Mononuclear cell (primary cell): ENCODE results near the gene KIAA0040. TPM values are rescaled to one million over a fixed set of nuclear protein-coding genes. Genes with fewer than 3 reads are reported as not detected.

Experiments
- H3K27me3 ChIP-seq: 2 replicates; pipeline ENCODE4 v1.6.0; 2011; ENCODE audit warnings: low read length, control low read depth; ENCODE audit not compliant: insufficient read depth
- H3K4me1 ChIP-seq: 2 replicates; pipeline ENCODE4 v1.5.1; 2011; ENCODE audit warnings: mild to moderate bottlenecking, low read length, control low read depth; ENCODE audit not compliant: insufficient read depth
- H3K4me3 ChIP-seq: 2 replicates; pipeline ENCODE4 v1.5.1; 2011; ENCODE audit warnings: mild to moderate bottlenecking, low read length, moderate library complexity
- H3K9me3 ChIP-seq: 2 replicates; pipeline ENCODE4 v1.5.1; 2011; ENCODE audit warnings: low read depth, mild to moderate bottlenecking, control low read depth, low read length
- total RNA-seq: library from RNA; depleted of rRNA; stranded (reverse); fragments of >200 nt; gene quantifications from one replicate; pipeline ENCODE4 v1.2.3, GENCODE V29; 2012

KIAA0040 gene
- total RNA-seq, 1 donor = 17.2 TPM

DNA sequence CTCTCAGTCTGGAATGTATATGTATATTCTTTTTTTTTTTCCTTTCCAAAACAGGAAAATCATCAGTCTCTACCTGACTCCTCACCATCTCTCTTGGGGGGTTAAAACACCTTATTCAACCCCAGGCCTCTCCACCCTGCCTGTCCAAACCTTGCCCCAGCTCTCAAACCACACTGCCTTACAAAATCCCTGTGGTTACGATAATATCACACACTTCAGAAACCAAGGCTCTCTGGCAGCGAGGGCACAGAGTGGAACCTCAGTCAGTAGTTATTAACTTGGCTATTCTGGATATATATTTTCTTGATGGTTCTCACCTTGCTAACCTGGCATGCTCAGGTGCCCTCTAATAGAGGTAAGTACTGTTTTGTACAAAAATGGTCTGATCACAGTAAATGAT is 24.7 kb downstream of the KIAA0040 start:
- Histone ChIP-seq H3K9me3 (no peaks in the 10 kb centered on the region), H3K27me3 (no peaks in the 10 kb centered on the region), H3K4me3 (no peak overlapping the region), H3K4me1 (peaks cover 9% of the 10 kb centered on the region)

DNA sequence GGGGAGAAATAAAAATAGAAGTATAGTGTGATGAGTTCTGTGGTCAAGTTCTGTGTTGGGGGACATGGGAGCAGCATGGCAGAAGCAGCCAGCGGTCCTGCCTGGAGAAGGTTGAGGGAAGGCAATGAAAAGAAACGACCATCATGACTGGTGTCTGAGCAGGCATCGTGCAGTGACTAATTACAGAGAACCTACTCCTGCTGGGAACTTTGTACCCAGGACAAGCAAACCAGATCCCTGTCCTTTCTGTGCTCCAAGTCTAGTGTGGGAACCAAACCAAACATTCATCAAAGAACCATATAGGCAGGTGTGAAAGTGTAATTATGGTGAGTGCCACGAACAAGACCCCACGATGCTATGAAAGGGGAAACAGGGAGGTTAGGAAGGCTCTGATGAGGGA is 25.8 kb downstream of the KIAA0040 start:
- H3K27me3 ChIP-seq = no peaks in the 10 kb centered on the region
- peaks cover 9% of the 10 kb centered on the region for H3K4me1 ChIP-seq
- H3K9me3 ChIP-seq = no peaks in the 10 kb centered on the region
- no peak overlapping the region for H3K4me3 ChIP-seq

DNA sequence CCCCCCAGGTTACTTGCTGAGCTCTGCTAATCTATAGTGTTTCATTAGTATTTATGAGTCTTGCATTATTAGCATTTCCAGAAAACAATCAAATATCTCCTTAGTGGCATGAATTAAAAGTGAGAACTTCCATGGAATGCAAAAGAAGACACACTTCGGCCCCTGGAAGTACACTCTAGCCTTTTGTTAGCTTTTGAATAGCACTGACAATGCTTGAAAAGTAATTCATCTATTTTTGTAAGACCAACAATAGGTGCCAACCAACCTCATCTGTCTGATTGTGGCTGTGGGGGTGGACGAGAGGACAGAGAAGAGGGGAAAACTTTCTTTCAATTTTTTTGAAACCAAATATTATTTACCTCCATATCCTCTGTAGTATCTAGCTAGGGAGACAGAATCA is 27.8 kb downstream of the KIAA0040 start:
- H3K4me1 ChIP-seq = no peaks in the 10 kb centered on the region

DNA sequence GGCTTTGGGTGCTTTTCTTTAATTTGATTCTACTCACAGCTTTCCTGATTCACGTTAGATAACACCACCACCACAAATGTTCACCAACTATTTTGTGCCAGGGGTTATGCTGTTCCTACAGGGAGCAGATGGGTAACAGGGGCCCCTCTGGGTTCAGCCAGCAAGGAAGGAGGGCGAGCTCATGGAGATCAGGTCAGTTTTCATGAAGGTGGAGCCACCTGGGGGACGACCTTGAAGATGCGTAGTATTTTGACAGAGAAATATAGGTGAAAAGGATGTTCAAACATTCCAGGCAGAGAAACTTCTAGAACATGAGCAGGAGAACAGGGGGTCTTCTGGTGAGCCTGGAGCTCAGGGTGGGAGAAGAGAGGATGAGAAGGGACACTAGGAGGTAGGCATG is 28.9 kb downstream of the KIAA0040 start:
- H3K27me3 ChIP-seq = no peaks in the 10 kb centered on the region
- H3K4me3 ChIP-seq = no peak overlapping the region

More for the DNA sequence above, 27.8 kb downstream of the KIAA0040 start:
- H3K27me3 ChIP-seq = no peaks in the 10 kb centered on the region
- H3K9me3 ChIP-seq = no peaks in the 10 kb centered on the region
- no peak overlapping the region for H3K4me3 ChIP-seq

DNA sequence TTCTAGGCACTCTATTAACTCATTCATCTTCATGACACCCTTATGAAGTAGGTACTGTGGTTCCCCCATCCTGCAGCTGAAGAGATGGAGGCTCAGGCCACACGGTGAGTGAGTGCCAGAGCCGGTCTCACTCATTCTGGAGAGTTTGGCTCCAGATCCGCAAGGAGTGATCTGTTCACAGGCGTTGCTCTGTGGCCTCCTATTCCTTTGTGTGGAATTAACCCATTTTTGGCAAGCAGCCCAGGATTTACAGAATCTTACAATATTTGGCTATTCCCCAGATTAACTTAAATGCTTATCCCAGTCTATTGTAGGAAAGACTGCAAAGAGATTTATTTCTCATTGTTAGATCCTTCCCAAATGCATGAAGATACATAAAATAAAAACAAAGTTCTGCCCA is 29.6 kb downstream of the KIAA0040 start:
- H3K4me3 ChIP-seq = no peak overlapping the region
- no peaks in the 10 kb centered on the region for H3K4me1 ChIP-seq
- H3K27me3 ChIP-seq = no peaks in the 10 kb centered on the region
- H3K9me3 ChIP-seq = no peaks in the 10 kb centered on the region

More for the DNA sequence above, 28.9 kb downstream of the KIAA0040 start:
- Histone ChIP-seq H3K9me3 (no peaks in the 10 kb centered on the region), H3K4me1 (no peaks in the 10 kb centered on the region)

DNA sequence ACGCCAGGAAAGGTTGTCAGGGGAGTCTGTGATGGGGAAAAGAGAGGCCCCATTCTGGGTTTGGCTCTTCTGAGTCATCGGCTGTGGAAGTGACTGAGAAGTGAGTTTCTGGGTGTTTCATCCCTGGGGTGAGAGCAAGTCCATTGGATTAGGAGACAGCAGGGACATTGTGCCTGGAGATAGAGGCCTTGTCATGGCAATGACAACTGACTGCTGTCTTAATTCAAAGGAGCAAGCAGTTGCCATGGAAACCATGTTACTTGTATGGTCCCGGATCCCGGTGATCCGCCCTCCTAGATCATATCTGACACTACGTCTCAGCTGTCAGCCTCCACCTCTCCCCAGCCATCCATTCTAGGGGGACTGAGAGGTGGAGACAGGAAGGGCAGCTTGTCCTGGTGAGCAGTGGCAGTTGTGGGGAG is 34.4 kb downstream of the KIAA0040 start:
- peaks cover 14% of the 10 kb centered on the region for H3K4me1 ChIP-seq
- H3K27me3 ChIP-seq = peaks cover 4% of the 10 kb centered on the region
- H3K9me3 ChIP-seq = no peaks in the 10 kb centered on the region
- H3K4me3 ChIP-seq = no peak overlapping the region

DNA sequence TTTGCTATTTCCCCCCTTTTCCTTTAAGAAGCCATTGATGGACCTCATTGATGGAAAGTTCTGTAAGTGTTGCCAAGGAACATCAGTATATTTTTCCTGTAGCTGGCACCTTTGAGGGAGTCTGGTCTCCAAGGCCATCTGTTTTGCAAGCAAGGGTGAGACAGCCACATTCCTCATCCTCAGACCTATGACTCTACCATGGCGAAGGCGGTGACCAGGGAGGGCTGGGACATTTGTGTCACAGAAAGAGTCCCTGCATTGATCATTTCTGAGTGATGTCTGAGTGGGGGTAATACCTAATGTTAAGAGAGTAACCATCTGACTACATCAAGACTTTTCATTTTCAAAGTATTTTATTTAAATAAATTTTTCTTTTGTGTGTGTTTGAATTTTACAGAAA is 35.4 kb downstream of the KIAA0040 start:
- no peaks in the 10 kb centered on the region for H3K9me3 ChIP-seq
- peaks cover 4% of the 10 kb centered on the region for H3K27me3 ChIP-seq
- H3K4me3 ChIP-seq = no peak overlapping the region
- H3K4me1 ChIP-seq = peaks cover 14% of the 10 kb centered on the region

DNA sequence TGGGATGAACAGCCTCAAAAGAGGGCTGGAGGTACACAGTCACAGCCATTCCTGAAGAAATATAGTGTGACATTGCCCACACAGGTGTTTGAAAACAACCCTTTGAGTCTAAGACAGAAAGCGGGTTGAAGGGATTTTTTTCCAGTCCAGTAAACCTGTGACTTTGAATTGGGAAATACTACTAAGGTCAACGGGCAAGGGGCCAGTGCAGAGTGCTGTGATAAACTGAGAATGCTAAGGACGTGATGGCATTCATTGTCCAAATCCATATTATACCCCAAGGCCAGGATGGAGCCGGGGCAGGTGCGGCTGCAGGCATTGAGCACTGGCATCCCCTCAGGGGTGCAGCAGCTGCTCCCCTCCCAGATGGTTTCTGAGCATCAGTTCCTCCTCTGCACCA is 36.6 kb downstream of the KIAA0040 start:
- H3K9me3 ChIP-seq = no peaks in the 10 kb centered on the region
- peaks cover 14% of the 10 kb centered on the region for H3K4me1 ChIP-seq
- no peak overlapping the region for H3K4me3 ChIP-seq
- H3K27me3 ChIP-seq = peaks cover 7% of the 10 kb centered on the region

DNA sequence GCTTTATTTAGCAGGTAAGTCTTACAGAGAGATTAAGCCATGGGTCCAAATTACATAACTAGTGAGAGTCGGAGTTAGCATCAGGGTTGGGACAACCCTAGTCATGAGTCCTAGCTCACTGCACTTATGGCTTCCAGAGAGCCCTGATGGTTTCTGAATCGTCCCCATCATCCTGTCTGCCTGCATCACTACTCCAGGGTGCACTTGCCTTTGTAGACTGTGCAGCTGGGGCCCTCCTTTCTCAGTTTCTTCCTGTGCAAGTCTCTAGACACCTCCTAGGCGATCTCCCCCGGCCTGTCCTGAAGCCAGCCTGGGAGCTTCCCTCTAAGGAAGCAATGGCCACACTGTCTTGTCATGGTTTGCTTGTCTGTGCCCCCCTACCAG is 37.1 kb downstream of the KIAA0040 start:
- peaks cover 7% of the 10 kb centered on the region for H3K27me3 ChIP-seq
- H3K9me3 ChIP-seq = no peaks in the 10 kb centered on the region
- peaks cover 14% of the 10 kb centered on the region for H3K4me1 ChIP-seq
- H3K4me3 ChIP-seq = no peak overlapping the region

DNA sequence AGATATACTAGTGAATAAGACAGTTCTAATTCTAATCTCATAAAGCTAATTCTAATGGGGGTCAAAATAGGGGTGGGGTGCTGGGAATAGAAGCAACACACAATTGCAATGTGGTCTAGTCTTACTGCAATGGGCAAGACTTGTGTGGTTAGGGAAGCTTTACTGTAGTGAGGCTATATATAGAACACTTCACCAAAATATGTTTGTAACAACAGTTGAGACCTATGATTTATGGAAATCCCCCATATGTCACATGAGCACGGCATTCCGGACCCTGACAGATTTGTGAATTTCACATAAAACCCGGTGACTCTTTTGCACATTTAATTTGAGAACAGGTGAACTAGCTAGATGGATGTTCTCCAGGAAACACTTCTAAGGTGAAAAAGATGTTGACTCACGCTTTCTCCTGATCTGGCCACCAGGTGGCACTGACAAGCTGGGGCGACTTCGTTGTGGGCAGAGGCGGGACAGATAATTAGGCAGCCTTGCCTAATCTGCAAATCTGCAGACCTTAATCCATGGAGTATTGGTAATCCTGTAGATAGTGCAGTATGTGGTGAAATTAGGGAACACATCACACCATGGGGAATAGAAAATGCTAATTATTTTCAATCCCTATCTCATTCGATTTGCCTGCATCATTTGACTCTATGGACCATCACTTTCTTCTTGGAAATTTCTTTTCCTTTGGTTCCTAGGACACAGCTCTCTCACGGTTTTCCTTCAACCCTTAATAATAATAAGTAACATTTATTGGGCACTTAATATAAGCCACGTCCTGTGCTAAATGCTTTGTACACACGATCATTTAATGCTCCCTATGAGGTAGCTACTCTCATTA is 37.7 kb downstream of the KIAA0040 start:
- Histone ChIP-seq H3K27me3 (peaks cover 7% of the 10 kb centered on the region), H3K4me3 (no peak overlapping the region), H3K4me1 (peaks cover 14% of the 10 kb centered on the region), H3K9me3 (no peaks in the 10 kb centered on the region)

DNA sequence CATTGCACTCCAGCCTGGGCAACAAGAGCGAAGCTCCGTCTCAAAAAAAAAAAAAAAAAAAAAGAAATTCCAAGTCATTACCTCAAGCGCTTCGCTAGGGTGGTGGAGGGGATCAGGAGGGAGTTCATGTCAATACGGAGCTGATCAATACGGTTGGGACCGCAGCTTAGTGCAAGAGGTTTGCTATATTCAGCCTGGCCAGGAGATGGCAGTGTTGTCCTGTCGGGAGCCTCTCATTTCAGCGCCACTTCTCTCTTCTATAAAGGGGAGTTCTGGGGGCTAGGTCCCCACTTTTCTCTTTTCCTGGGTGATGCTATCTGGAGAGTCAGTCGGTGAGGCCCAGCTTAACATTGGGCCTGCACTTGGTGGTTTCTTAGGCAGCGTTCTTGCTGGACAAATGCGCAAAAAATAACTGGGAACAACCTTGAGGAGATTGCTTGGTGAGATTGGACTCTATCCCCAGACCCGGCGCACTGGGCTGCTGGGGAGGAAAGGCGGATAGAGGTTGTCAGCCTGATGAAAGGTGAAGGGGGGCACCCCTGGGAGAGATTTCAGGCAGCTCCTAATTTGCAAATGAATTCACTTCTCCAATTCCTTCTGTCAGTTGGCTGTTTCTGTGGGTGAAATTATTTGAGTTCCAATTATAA is 40.4 kb downstream of the KIAA0040 start:
- Histone ChIP-seq H3K27me3 (peaks cover 7% of the 10 kb centered on the region), H3K9me3 (no peaks in the 10 kb centered on the region), H3K4me1 (peaks cover 14% of the 10 kb centered on the region), H3K4me3 (no peak overlapping the region)

DNA sequence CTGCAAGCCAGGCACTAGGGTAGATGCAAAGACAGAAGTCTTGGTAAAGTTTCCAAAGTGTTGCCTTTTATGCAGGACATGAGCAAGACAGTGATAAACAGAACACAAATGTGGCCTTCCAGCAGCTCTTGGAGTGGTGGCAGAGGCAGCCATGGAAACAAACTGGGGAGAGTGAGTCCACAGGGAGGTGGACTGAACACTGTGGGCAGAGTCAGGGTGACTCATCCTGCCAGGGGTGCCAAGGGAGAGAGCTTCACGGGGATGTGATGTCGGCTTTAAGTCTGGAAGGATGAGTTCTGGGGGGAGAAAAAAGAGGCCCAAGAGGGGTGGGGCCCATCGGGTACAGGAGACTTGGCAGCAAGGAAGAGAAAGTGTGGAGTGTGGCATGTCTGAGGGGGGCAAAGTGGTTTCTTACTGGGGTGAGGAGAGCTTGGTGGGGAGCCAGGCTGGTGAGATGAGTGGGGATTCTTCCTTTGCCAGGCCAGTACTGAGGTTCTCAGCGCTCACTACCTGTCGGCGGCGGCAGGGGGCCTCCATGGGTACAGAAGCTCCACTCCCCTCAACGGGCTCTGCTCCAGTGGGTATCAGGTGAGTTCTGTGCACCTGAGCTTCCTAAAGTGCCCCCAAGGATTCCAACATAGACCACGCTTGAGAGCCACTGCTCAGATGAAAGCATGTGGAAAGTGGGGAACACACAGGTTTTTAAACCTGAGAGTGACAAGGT is 41.8 kb downstream of the KIAA0040 start:
- Histone ChIP-seq H3K27me3 (peaks cover 7% of the 10 kb centered on the region), H3K4me3 (no peak overlapping the region), H3K9me3 (no peaks in the 10 kb centered on the region), H3K4me1 (peaks cover 10% of the 10 kb centered on the region)

DNA sequence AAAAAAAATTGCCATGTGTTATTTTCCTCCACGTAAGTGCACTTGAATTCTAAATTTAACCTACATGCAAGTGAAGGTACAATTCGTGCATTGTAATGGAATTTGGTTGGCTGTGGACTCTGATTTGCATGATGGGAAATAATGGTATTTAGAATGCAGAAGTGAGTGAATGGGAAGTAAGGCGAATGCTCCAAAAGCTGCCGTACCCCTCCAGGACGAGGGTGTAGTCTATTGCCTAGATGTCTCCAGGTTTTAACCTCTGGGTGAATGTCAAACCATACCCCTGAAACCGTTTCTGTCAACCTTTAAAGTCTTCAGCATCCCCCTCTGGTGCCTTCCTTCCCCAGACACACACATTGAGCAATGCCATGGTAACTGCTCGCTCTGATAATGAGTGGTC is 44.5 kb downstream of the KIAA0040 start:
- Histone ChIP-seq H3K4me1 (no peaks in the 10 kb centered on the region), H3K27me3 (peaks cover 3% of the 10 kb centered on the region), H3K9me3 (no peaks in the 10 kb centered on the region), H3K4me3 (no peak overlapping the region)

DNA sequence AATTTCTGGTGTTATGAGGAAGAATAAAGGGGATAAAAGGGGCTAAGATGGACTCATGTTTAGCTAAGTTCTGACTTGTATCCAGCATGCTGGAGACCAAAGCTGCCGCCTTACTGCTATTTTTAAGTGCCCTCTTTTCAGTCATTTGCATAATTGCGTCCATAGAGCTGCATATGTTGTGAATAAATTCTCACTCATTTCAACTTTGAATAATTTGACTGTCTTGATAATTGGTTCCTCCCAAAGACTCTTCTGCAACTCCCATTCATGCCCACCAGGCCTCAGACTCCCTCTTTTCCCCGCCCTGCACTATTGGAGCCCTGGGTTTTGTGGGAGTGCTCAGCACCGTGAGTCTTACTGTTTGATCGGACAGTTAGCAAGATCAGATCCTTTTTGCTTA is 45.0 kb downstream of the KIAA0040 start:
- H3K4me3 ChIP-seq = no peak overlapping the region
- H3K27me3 ChIP-seq = peaks cover 3% of the 10 kb centered on the region
- no peaks in the 10 kb centered on the region for H3K4me1 ChIP-seq
- no peaks in the 10 kb centered on the region for H3K9me3 ChIP-seq

DNA sequence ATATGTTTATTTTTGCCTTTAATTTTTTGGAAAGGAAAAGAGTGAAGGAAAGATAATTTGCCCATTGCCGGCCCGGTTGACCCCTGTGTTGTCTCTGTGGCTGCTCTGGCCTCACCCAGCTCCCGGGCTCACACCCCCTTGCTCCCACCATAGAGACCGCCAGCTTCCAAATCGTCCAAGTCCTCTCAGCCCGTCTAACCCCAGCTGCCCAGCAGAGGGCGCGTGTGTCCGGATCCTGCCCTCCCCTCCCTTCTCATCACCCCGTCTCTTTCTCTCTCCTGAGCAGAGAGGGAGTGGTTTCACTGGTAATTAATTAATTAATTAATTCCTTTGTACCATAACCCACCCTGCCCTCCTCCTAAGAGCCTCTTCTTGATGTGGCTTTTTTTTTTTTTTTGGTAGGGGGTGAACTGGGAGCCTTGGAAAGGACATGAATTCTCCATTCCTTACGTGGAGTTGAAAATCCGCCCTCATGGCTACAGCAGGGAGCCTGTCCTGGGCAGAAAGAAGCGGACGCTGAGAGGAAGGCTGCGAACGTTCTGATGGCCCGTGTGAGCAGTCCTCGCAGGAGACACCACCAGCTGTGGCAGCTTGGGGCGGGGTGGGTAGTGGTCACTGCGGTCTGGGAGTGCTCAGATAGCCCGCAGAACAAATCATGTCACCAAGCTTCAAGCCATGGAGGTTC is 45.9 kb downstream of the KIAA0040 start:
- no peaks in the 10 kb centered on the region for H3K9me3 ChIP-seq
- no peak overlapping the region for H3K4me3 ChIP-seq
- no peaks in the 10 kb centered on the region for H3K4me1 ChIP-seq
- H3K27me3 ChIP-seq = peaks cover 3% of the 10 kb centered on the region
